Progenitor cell of endocrine pancreas (in vitro differentiated cells): ENCODE results near the gene EVL. TPM values are rescaled to one million over a fixed set of nuclear protein-coding genes. Genes with fewer than 3 reads are reported as not detected.

Experiments used
- DNase-seq: peaks from one replicate; pipeline ENCODE4 v3.0.0; 2021; ENCODE audit warnings: low spot score; ENCODE audit not compliant: unreplicated experiment
- H3K27ac Mint-ChIP-seq: 2 replicates; pipeline ENCODE4 v1.8.0; 2021; ENCODE audit warnings: mild to moderate bottlenecking, moderate library complexity, mixed read lengths
- H3K27me3 Mint-ChIP-seq: 2 replicates; pipeline ENCODE4 v1.8.0; 2021; ENCODE audit warnings: mixed read lengths
- H3K36me3 Mint-ChIP-seq: 2 replicates; pipeline ENCODE4 v1.8.0; 2022; ENCODE audit warnings: mixed read lengths; ENCODE audit not compliant: insufficient read depth
- H3K4me1 Mint-ChIP-seq: 2 replicates; pipeline ENCODE4 v1.8.0; 2021; ENCODE audit warnings: low read depth, mixed read lengths
- H3K4me3 Mint-ChIP-seq: 2 replicates; pipeline ENCODE4 v1.8.0; 2021; ENCODE audit warnings: low read depth, mild to moderate bottlenecking, moderate library complexity, mixed read lengths
- H3K9me3 Mint-ChIP-seq: 2 replicates; pipeline ENCODE4 v1.8.0; 2021; ENCODE audit warnings: low read depth, mixed read lengths
- total RNA-seq: library from RNA; stranded (reverse); gene quantifications from 2 replicates; pipeline ENCODE4 v1.2.1, GENCODE V29; 2021
- TF ChIP-seq, protein P1 (sequence below): fragments of 200-600 bp; sonication (generic); IDR thresholded peaks from one replicate; pipeline ENCODE4 v1.5.0; 2021; ENCODE audit warnings: antibody characterized with exemption, mild to moderate bottlenecking; ENCODE audit not compliant: unreplicated experiment

The EVL gene
- total RNA-seq, 1 donor from 2014 or later = 207 TPM

DNA sequence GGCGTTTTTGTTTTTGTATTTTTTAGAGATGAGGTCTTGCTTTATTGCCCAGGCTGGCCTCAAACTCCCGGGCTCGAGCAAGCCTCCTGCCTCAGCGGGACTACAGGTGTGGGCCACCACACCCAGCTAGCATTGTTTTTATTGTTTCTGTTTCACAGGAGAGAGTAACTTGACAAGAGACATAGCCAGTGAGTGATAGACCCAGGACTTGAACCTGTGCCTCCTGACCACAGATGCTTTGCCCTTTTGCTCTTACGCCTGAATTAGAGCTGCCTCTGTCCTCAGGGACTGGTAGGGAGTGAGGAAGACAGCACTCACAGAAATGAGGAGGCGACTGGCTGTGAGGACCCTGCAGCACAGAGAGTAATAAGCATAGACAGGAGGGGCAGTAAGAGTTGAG lies 2.3 kb downstream of the EVL start:
- H3K4me3 Mint-ChIP-seq = no peak overlapping the region
- TF ChIP-seq, protein P1, sequence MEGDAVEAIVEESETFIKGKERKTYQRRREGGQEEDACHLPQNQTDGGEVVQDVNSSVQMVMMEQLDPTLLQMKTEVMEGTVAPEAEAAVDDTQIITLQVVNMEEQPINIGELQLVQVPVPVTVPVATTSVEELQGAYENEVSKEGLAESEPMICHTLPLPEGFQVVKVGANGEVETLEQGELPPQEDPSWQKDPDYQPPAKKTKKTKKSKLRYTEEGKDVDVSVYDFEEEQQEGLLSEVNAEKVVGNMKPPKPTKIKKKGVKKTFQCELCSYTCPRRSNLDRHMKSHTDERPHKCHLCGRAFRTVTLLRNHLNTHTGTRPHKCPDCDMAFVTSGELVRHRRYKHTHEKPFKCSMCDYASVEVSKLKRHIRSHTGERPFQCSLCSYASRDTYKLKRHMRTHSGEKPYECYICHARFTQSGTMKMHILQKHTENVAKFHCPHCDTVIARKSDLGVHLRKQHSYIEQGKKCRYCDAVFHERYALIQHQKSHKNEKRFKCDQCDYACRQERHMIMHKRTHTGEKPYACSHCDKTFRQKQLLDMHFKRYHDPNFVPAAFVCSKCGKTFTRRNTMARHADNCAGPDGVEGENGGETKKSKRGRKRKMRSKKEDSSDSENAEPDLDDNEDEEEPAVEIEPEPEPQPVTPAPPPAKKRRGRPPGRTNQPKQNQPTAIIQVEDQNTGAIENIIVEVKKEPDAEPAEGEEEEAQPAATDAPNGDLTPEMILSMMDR = no peak
- DNase-seq = no peak
- peak overlapping the region; percentile 18 for H3K27ac Mint-ChIP-seq
- no peaks in the 10 kb centered on the region for H3K9me3 Mint-ChIP-seq
- no peaks in the 10 kb centered on the region for H3K27me3 Mint-ChIP-seq
- H3K36me3 Mint-ChIP-seq = no peaks in the 10 kb centered on the region
- H3K4me1 Mint-ChIP-seq = peaks cover 11% of the 10 kb centered on the region

DNA sequence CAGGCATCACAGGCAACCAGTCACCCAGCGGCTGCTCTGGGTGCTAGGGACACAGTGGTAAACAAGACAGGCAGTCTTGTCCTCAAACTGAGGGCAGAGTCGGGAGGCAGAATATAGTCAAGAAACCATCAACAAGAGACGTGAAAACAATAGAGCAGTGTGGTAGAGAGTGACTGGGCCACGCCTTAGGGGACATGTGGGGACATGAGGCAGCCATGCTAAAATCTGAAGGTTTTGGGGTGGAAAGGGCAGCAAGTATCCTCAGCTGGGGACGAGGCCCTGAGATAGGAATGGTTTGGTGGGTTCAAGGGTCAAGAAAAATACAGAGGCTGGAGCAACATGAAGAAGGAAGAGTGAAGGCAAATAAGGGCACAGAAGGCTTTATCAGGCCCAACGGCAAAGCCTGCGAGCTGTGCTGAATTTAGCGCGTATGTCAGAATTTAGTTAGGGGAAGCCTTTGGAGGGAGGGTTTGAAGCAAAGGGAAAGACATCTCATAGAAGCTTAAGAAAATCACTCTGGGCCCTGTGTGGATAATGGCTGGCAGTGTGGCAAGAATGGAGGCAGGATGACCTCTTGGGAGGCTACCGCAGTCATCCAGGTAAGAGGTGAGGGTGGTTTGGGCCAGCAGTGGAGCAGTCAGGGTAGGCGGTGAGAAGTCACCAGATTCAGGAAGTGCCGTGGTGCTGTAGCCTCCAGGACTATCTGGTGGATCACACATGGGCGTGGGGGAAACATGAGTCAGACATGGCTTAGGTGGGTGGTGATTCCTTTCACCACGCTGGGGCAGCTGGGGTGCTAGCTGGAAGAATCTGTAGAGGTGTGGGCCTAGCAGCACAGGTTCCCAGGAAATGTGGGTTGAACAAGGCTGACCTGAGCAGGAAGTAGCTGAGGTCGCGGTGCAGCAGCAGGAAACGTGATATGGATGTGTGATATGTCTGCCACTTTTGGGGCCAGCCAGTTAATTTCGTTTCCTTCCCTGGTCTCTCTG lies 3.0 kb downstream of the EVL start:
- H3K4me1 Mint-ChIP-seq = peaks cover 9% of the 10 kb centered on the region
- H3K36me3 Mint-ChIP-seq = no peaks in the 10 kb centered on the region
- no peaks in the 10 kb centered on the region for H3K27me3 Mint-ChIP-seq
- no peak overlapping the region for H3K4me3 Mint-ChIP-seq
- TF ChIP-seq, protein P1 = no peak
- no peaks in the 10 kb centered on the region for H3K9me3 Mint-ChIP-seq
- DNase-seq = no peak
- H3K27ac Mint-ChIP-seq = peak overlapping the region; percentile 57

DNA sequence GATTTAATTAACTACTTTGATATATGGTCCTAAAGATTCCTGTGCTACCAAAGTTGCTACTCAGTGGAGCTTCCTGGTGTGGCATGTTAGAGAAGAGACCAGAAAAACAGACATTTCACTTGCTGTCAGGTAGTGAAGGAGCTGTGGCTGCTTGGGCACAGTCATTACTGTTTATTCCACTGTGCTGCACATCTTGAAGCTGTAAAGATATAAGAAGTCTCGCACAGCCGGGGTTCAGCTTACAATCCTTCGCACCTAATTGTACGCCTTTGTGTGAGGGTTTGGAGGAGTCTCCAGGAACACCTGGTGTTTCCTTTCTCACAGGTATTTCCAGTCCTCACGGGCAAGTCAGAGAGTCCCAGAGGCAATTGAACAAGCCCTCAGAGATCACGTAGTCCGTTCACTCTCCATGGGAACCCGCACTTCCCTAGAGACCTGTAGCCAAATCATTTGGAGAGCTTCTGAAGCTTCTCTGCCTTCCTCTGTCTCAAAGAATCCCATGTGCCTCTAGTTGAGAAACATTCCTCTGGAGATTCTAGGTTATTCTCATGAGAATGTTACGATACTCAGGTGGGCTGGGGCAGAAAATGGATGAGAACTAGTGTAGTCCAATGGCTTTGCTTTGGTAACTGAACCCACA lies 4.1 kb downstream of the EVL start:
- Mint-ChIP-seq H3K27ac (peak overlapping the region; percentile 57), H3K36me3 (no peaks in the 10 kb centered on the region), H3K4me3 (no peak overlapping the region), H3K9me3 (no peaks in the 10 kb centered on the region), H3K4me1 (peaks cover 6% of the 10 kb centered on the region), H3K27me3 (no peaks in the 10 kb centered on the region)
- DNase-seq = no peak
- TF ChIP-seq, protein P1 = no peak

DNA sequence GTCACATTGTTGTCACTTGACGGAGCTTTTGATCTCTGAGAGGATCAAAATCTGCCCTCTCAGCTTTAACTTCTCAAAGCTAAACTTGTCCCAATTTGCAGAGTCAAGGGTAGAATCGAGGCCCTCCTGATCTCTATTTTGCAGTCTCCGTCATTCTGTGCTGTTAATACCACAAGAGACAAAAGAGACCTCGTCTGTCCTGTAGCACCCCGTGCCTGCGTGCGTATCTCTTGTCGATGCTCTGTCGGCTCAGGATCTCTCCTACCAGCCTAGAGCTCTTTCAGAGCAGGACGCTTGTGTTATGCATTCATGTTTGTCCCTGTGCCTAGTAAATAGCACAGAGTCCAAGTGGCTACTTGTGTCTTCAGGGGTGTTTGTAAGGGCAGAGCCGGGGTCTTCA lies 5.1 kb downstream of the EVL start:
- DNase-seq = no peak
- H3K9me3 Mint-ChIP-seq = no peaks in the 10 kb centered on the region
- H3K27me3 Mint-ChIP-seq = no peaks in the 10 kb centered on the region
- no peak overlapping the region for H3K4me3 Mint-ChIP-seq
- no peak overlapping the region for H3K27ac Mint-ChIP-seq
- H3K4me1 Mint-ChIP-seq = peaks cover 6% of the 10 kb centered on the region
- TF ChIP-seq, protein P1 = no peak
- no peaks in the 10 kb centered on the region for H3K36me3 Mint-ChIP-seq

DNA sequence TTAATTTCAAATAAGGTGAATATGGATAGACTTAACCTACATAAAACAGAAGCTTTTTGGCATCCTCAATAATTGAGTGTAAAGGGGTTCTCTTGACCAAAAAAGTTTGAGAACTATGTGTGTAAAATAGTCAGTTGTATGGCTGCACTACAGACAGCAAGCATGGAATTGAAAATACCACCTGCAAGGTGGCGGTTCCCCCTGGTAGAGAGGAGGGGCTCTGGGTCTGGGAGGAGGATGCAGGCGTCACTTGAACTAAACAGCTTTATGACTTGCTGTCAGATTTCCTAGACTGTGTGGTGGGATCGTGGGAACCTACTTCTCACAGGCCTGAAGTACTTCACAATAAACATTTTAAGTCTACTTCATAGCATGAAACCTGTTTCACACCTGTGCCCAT lies 6.3 kb downstream of the EVL start:
- no peaks in the 10 kb centered on the region for H3K27me3 Mint-ChIP-seq
- no peak for DNase-seq
- no peaks in the 10 kb centered on the region for H3K36me3 Mint-ChIP-seq
- H3K9me3 Mint-ChIP-seq = no peaks in the 10 kb centered on the region
- TF ChIP-seq, protein P1 = no peak
- H3K4me1 Mint-ChIP-seq = peaks cover 6% of the 10 kb centered on the region
- no peak overlapping the region for H3K4me3 Mint-ChIP-seq
- H3K27ac Mint-ChIP-seq = no peak overlapping the region
